OCI-LY3 (cell line): Measurements from ENCODE around the gene TOX3.

Experiments
- EZH2phosphoT487 ChIP-seq: fragments of 200-600 bp; shearing (Covaris generic); IDR thresholded peaks from 2 replicates; pipeline ENCODE4 v1.6.1; 2018; ENCODE audit warnings: antibody characterized with exemption, mixed run types, low read depth
- TF ChIP-seq, protein P1 (sequence below): fragments of 200-600, 300-600 bp; sonication (generic); IDR thresholded peaks from 2 replicates; pipeline ENCODE4 v1.5.1; 2014; ENCODE audit warnings: antibody characterized with exemption, low read length, low read depth

DNA sequence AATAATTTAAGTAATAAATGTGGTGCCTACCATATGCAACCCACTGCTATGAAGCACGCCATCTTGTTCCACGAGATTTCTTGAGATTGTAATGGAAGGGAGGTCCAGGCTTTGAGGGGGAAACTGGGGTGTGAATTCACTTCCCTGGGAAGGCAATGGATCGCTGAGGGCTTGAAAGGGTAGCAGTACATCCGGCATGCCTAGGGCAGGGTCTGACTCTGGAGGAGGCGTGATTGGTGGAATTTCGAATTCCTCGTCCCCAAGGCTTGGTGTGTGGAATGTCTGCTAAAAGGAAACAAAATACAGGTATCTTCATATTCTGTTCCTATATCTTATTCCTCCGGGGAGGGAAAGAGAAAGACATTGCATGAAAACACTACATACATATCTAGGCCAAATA is 83.0 kb downstream of the TOX3 start:
- TF ChIP-seq, protein P1, sequence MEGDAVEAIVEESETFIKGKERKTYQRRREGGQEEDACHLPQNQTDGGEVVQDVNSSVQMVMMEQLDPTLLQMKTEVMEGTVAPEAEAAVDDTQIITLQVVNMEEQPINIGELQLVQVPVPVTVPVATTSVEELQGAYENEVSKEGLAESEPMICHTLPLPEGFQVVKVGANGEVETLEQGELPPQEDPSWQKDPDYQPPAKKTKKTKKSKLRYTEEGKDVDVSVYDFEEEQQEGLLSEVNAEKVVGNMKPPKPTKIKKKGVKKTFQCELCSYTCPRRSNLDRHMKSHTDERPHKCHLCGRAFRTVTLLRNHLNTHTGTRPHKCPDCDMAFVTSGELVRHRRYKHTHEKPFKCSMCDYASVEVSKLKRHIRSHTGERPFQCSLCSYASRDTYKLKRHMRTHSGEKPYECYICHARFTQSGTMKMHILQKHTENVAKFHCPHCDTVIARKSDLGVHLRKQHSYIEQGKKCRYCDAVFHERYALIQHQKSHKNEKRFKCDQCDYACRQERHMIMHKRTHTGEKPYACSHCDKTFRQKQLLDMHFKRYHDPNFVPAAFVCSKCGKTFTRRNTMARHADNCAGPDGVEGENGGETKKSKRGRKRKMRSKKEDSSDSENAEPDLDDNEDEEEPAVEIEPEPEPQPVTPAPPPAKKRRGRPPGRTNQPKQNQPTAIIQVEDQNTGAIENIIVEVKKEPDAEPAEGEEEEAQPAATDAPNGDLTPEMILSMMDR, result no peak
- TF ChIP-seq EZH2phosphoT487, result no peak
